ENCODE data around the gene IDH1. TPM values are rescaled to one million over a fixed set of nuclear protein-coding genes. Genes with fewer than 3 reads are reported as not detected.

The IDH1 gene
- total RNA-seq, 2 experiments from 2014 or later = 22.8 to 25.4 TPM

Other genes starting within 250 kb of the IDH1 start
- gene PLEKHM3, start 229.5 kb downstream of the IDH1 start, total RNA-seq = 1 to 10 TPM; 5.1 to 5.5 TPM
- not detected for gene CRYGD, start 130.5 kb downstream of the IDH1 start, total RNA-seq
- gene CRYGC, start 125.2 kb downstream of the IDH1 start, total RNA-seq = not detected
- gene CRYGB, start 108.9 kb downstream of the IDH1 start, total RNA-seq = not detected
- not detected for gene CRYGA, start 91.5 kb downstream of the IDH1 start, total RNA-seq
- not detected for gene C2orf80, start 65.0 kb downstream of the IDH1 start, total RNA-seq
- gene PIKFYVE, start 11.2 kb upstream of the IDH1 start, total RNA-seq = 10 to 100 TPM; 15.1 to 16.1 TPM
- under 1 TPM in 1 of 2 experiments, not detected in 1; 0.08 TPM for gene PTH2R, start 151.7 kb upstream of the IDH1 start, total RNA-seq

All from activated CD8-positive, alpha-beta memory T cell treated with anti-CD3 and anti-CD28 coated beads for 36 hours (primary cell).